HEK293 (cell line): ENCODE measurements around the gene RPL36AL.

Source experiments
- FEZF1 ChIP-seq: fragments of 450-650 bp; formaldehyde crosslinking; IDR thresholded peaks from 2 replicates; pipeline ENCODE4 v1.5.1; 2016; ENCODE audit warnings: missing biosample characterization, missing genetic modification characterization
- GLI4 ChIP-seq: fragments of 450-650 bp; formaldehyde crosslinking; IDR thresholded peaks from 2 replicates; pipeline ENCODE4 v1.5.1; 2016; ENCODE audit warnings: missing biosample characterization, missing genetic modification characterization
- KLF16 ChIP-seq: fragments of 450-650 bp; formaldehyde crosslinking; IDR thresholded peaks from 2 replicates; pipeline ENCODE4 v1.5.1; 2017; ENCODE audit warnings: missing biosample characterization, missing genetic modification characterization
- MEIS1 ChIP-seq: sonication (generic); formaldehyde crosslinking; IDR thresholded peaks from 2 replicates; pipeline ENCODE4 v1.8.1; 2022; ENCODE audit warnings: missing genetic modification reagents, mild to moderate bottlenecking, borderline replicate concordance
- MZF1 ChIP-seq: fragments of 450-650 bp; formaldehyde crosslinking; IDR thresholded peaks from 2 replicates; pipeline ENCODE4 v1.5.1; 2017; ENCODE audit warnings: missing biosample characterization, missing genetic modification characterization, borderline replicate concordance
- OSR2 ChIP-seq: fragments of 450-650 bp; formaldehyde crosslinking; IDR thresholded peaks from 2 replicates; pipeline ENCODE4 v1.5.1; 2016; ENCODE audit warnings: missing biosample characterization, missing genetic modification characterization
- REST ChIP-seq: fragments of 450-650 bp; formaldehyde crosslinking; IDR thresholded peaks from 2 replicates; pipeline ENCODE4 v1.5.1; 2016; ENCODE audit warnings: missing biosample characterization, missing genetic modification characterization
- SCRT2 ChIP-seq: fragments of 450-650 bp; formaldehyde crosslinking; IDR thresholded peaks from 2 replicates; pipeline ENCODE4 v1.5.1; 2016; ENCODE audit warnings: missing biosample characterization, missing genetic modification characterization
- WT1 ChIP-seq: fragments of 450-650 bp; formaldehyde crosslinking; IDR thresholded peaks from 2 replicates; pipeline ENCODE4 v1.5.1; 2016; ENCODE audit warnings: missing biosample characterization, missing genetic modification characterization
- ZBTB1 ChIP-seq: fragments of 450-650 bp; formaldehyde crosslinking; IDR thresholded peaks from 2 replicates; pipeline ENCODE4 v1.5.1; 2016; ENCODE audit warnings: missing biosample characterization, missing genetic modification characterization
- ZBTB6 ChIP-seq: fragments of 450-650 bp; formaldehyde crosslinking; IDR thresholded peaks from 2 replicates; pipeline ENCODE4 v1.5.1; 2017; ENCODE audit warnings: missing biosample characterization, missing genetic modification characterization
- ZBTB7A ChIP-seq: fragments of 450-650 bp; formaldehyde crosslinking; IDR thresholded peaks from 2 replicates; pipeline ENCODE4 v1.5.1; 2016; ENCODE audit warnings: low read depth, missing biosample characterization, missing genetic modification characterization
- ZNF112 ChIP-seq: fragments of 450-650 bp; formaldehyde crosslinking; IDR thresholded peaks from 2 replicates; pipeline ENCODE4 v1.5.0; 2017; ENCODE audit warnings: missing biosample characterization, missing genetic modification characterization
- ZNF140 ChIP-seq: fragments of 450-650 bp; formaldehyde crosslinking; IDR thresholded peaks from 2 replicates; pipeline ENCODE4 v1.5.1; 2016; ENCODE audit warnings: missing biosample characterization, missing genetic modification characterization
- ZNF16 ChIP-seq: fragments of 450-650 bp; formaldehyde crosslinking; IDR thresholded peaks from 2 replicates; pipeline ENCODE4 v1.5.1; 2016; ENCODE audit warnings: low read depth, missing biosample characterization, missing genetic modification characterization
- ZNF221 ChIP-seq: fragments of 450-650 bp; formaldehyde crosslinking; IDR thresholded peaks from 2 replicates; pipeline ENCODE4 v1.5.1; 2017; ENCODE audit warnings: missing biosample characterization, missing genetic modification characterization, borderline replicate concordance
- ZNF239 ChIP-seq: fragments of 450-650 bp; formaldehyde crosslinking; IDR thresholded peaks from 2 replicates; pipeline ENCODE4 v1.5.1; 2016; ENCODE audit warnings: missing biosample characterization, missing genetic modification characterization
- ZNF248 ChIP-seq: fragments of 450-650 bp; formaldehyde crosslinking; IDR thresholded peaks from 2 replicates; pipeline ENCODE4 v1.5.1; 2017; ENCODE audit warnings: missing biosample characterization, missing genetic modification characterization
- ZNF311 ChIP-seq: fragments of 450-650 bp; formaldehyde crosslinking; IDR thresholded peaks from 2 replicates; pipeline ENCODE4 v1.5.1; 2017; ENCODE audit warnings: missing biosample characterization, missing genetic modification characterization, borderline replicate concordance
- ZNF335 ChIP-seq: fragments of 450-650 bp; formaldehyde crosslinking; conservative IDR thresholded peaks from 2 replicates; pipeline ENCODE4 v1.5.1; 2016; ENCODE audit warnings: missing biosample characterization, missing genetic modification characterization
- ZNF354C ChIP-seq: fragments of 450-650 bp; formaldehyde crosslinking; IDR thresholded peaks from 2 replicates; pipeline ENCODE4 v1.5.1; 2016; ENCODE audit warnings: missing biosample characterization, missing genetic modification characterization, low read depth, borderline replicate concordance
- ZNF362 ChIP-seq: fragments of 450-650 bp; formaldehyde crosslinking; IDR thresholded peaks from 2 replicates; pipeline ENCODE4 v1.5.1; 2016; ENCODE audit warnings: missing biosample characterization, missing genetic modification characterization
- ZNF366 ChIP-seq: fragments of 450-650 bp; formaldehyde crosslinking; conservative IDR thresholded peaks from 2 replicates; pipeline ENCODE4 v1.5.1; 2016; ENCODE audit warnings: missing biosample characterization, missing genetic modification characterization
- ZNF404 ChIP-seq: fragments of 450-650 bp; formaldehyde crosslinking; IDR thresholded peaks from 2 replicates; pipeline ENCODE4 v1.5.1; 2017; ENCODE audit warnings: missing biosample characterization, missing genetic modification characterization
- ZNF449 ChIP-seq: fragments of 450-650 bp; formaldehyde crosslinking; IDR thresholded peaks from 2 replicates; pipeline ENCODE4 v1.5.1; 2017; ENCODE audit warnings: missing biosample characterization, mild to moderate bottlenecking, missing genetic modification characterization, moderate library complexity
- ZNF473 ChIP-seq: fragments of 450-650 bp; formaldehyde crosslinking; IDR thresholded peaks from 2 replicates; pipeline ENCODE4 v1.5.1; 2017; ENCODE audit warnings: missing biosample characterization, missing genetic modification characterization
- ZNF514 ChIP-seq: fragments of 450-650 bp; formaldehyde crosslinking; IDR thresholded peaks from 2 replicates; pipeline ENCODE4 v1.5.1; 2016; ENCODE audit warnings: missing biosample characterization, missing genetic modification characterization
- ZNF561 ChIP-seq: fragments of 450-650 bp; IDR thresholded peaks from 2 replicates; pipeline ENCODE4 v1.5.1; 2018; ENCODE audit warnings: missing biosample characterization, missing genetic modification characterization, borderline replicate concordance
- ZNF580 ChIP-seq: fragments of 450-650 bp; formaldehyde crosslinking; IDR thresholded peaks from 2 replicates; pipeline ENCODE4 v1.5.1; 2016; ENCODE audit warnings: missing biosample characterization, missing genetic modification characterization
- ZNF639 ChIP-seq: fragments of 450-650 bp; formaldehyde crosslinking; IDR thresholded peaks from 2 replicates; pipeline ENCODE4 v1.5.1; 2016; ENCODE audit warnings: missing biosample characterization, missing genetic modification characterization
- ZNF777 ChIP-seq: fragments of 450-650 bp; formaldehyde crosslinking; IDR thresholded peaks from 2 replicates; pipeline ENCODE4 v1.5.1; 2017; ENCODE audit warnings: missing biosample characterization, missing genetic modification characterization, borderline replicate concordance
- ZNF791 ChIP-seq: fragments of 450-650 bp; formaldehyde crosslinking; IDR thresholded peaks from 2 replicates; pipeline ENCODE4 v1.5.1; 2016; ENCODE audit warnings: missing biosample characterization, missing genetic modification characterization
- ZSCAN16 ChIP-seq: fragments of 450-650 bp; formaldehyde crosslinking; IDR thresholded peaks from 2 replicates; pipeline ENCODE4 v1.5.1; 2016; ENCODE audit warnings: missing biosample characterization, missing genetic modification characterization

Gene RPL36AL

GRCh38 chr14:49634547-49635334 lies 14.3 kb upstream of the RPL36AL start, which contains the start of gene DNAAF2 (continued):
- TF ChIP-seq MZF1 = no peak
- no peak for TF ChIP-seq ZNF362
- TF ChIP-seq ZNF561 = peak; percentile 32; the same call in 1 of the 2 replicates
- TF ChIP-seq ZBTB1 = no peak
- TF ChIP-seq ZNF221 = no peak
- no peak; the same call in 1 of the 2 replicates for TF ChIP-seq ZBTB7A (tag by site-specific recombination)
- TF ChIP-seq ZNF404 (tag by site-specific recombination) = no peak
- TF ChIP-seq ZNF366 (tag by site-specific recombination) = no peak
- no peak for TF ChIP-seq SCRT2 (tag by site-specific recombination)
- no peak for TF ChIP-seq ZNF514 (tag by site-specific recombination)
- no peak for TF ChIP-seq ZNF354C (tag by site-specific recombination)
- no peak for TF ChIP-seq ZSCAN16 (tag by site-specific recombination)
- 0 out of 2 replicates have a peak, but pooled peaks have one; percentile 32 for TF ChIP-seq ZNF449
- TF ChIP-seq ZNF140 (tag by site-specific recombination) = no peak
- no peak for TF ChIP-seq ZNF639 (tag by site-specific recombination)
- TF ChIP-seq ZNF777 (tag by site-specific recombination) = peak; percentile 15; the same call in 1 of the 2 replicates
- TF ChIP-seq REST (tag by site-specific recombination) = no peak
- TF ChIP-seq ZNF112 (tag by site-specific recombination) = no peak
- TF ChIP-seq ZNF473 (tag by site-specific recombination) = no peak
- no peak for TF ChIP-seq WT1 (tag by site-specific recombination)
- TF ChIP-seq ZNF16 = no peak
- no peak for TF ChIP-seq GLI4 (tag by site-specific recombination)
- TF ChIP-seq KLF16 (tag by site-specific recombination) = no peak
- no peak for TF ChIP-seq ZNF239 (tag by site-specific recombination)
- no peak for TF ChIP-seq FEZF1 (tag by site-specific recombination)
- no peak for TF ChIP-seq MEIS1 (CRISPR knock-in tag)
- no peak for TF ChIP-seq ZNF580
- TF ChIP-seq ZNF791 (tag by site-specific recombination) = no peak
- TF ChIP-seq ZNF335 (tag by site-specific recombination) = peak; percentile 48
- no peak for TF ChIP-seq OSR2
- TF ChIP-seq ZBTB6 (tag by site-specific recombination) = no peak
- no peak for TF ChIP-seq ZNF248
- no peak for TF ChIP-seq ZNF311 (tag by site-specific recombination)
